GM21528 (cell line): ENCODE measurements around the gene MED13L.

ENCODE experiments used
- ATAC-seq: cut with Tn5 transposase; IDR thresholded peaks from one replicate; pipeline ENCODE4 v1.9.1; 2021; ENCODE audit warnings: mild to moderate bottlenecking, moderate library complexity; ENCODE audit not compliant: unreplicated experiment, low FRiP score

Gene MED13L

DNA sequence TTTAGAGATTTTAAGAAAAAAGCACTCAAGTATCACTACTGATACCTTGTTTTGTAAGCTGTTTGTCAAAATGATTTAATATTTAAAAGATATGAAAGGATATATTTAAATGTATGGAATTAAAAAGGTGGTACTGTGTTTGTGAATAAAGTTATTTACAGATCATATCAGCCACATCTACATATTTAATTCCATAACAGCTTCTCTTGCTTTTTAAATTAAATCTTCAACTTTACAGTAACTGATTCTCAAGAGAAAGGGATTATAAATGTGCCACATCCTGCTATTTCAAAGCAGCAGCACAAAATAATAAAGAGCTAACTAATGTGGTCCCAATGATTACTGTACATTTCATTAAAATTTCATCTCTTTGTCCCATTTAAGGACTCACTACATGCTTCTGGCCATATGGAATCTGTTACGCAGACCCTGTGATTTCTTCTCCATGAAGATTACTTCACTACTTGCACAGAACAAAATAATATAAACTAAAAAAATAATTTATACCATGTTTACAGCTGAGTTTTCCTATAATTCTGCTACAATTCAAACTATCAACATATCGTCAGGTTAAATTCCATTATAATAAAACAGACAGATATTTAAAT, 117.8 kb downstream of the MED13L start:
- no peak for ATAC-seq

DNA sequence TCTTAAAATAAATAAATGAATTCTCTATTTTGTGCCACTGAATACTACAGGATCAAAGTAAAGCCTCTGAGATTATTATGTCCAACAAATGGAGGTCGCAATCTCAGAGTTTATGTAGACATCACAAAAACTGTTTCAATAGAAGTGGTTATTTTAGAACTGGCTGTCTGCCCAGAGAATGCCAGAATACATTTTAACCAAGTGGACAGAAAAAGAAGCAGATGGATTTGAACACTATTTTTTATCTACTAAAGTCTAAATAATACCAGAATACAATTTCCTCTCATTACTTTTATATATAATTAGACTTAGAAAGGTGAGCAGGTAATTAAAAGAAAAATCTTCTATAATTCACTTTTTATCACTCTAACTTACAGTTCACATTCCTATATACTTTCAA, 118.3 kb downstream of the MED13L start:
- ATAC-seq, result no peak

DNA sequence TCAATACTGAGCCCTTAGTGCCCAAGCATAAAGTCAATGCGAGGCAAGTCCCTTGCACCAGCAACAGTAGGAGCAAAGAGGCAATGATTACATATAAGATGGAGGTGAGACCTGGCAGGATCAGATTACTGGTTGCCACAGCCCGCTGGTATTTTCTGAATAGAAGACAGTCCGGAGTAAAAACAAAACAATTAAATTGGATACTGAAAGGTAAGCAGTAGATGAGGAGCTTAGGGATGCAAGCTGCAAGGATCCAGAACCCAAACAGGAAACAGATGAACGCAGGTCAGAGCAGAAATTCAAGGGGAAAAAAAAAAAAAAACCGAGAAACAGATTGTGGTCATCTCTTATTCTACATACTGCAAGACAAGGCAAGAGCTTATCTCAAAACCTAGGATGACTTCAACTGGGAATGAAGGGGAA, 119.6 kb downstream of the MED13L start:
- no peak for ATAC-seq

DNA sequence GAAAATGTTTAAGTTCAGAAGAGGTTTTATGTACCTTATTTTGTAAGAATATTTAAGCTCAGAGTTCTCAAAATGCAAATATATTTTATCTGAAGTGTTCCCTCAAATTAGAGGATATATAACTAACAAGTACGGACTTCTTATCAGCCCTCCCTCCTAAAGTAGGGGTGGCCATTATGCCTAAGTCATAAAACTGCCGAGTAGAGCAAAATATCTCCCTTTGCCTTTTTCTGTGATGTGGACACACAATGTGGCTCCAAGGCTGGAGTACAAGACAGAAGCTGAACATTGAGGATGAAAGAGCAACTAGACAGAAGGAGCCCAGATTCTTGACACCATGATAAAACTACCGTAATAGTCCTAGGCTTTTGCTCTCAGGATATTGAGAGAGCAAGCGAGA, 120.9 kb downstream of the MED13L start:
- no peak for ATAC-seq

- ATAC-seq, result no peak
These were observed 122.1 kb downstream of the MED13L start for GRCh38 chr12:116155383-116155782.

DNA sequence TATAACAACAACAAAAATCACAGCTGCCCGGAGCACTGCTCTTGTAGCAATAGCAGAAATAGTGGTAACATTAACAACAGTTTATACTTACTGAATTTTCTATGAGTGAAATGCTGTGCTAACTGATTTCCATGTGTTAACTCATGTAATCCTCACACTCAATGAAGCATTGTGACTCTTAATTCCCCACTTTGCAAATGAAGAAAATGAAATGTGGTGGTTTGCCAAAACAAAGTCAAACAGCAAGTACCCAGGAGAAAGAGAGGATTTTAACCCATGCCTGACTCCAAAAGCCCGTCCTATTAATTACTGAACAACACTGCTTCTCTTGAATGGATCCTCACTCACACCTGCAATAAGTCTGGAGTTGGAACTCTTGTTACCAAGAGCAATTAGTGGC, 123.5 kb downstream of the MED13L start:
- no peak for ATAC-seq

GRCh38 chr12:116153113-116153512, 124.4 kb downstream of the MED13L start:
- ATAC-seq, result no peak

DNA sequence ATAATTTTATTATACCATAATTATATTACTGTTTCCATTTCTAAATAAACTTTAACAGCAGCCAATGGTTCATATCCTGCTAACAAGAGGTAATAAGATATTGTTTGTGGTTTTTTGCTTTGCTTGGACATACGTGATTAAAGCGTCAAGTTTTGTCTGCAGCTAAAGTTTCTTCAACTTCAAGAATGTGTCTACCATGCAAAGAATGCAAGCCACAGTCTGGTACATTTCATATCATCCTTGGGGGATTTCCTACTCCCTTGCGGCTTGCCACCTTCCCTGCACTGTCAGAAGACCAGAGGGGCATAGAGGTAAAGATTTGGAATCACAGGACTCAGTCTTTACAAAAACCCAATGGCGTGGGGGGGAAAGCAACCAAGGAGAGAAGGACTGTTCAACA, 125.2 kb downstream of the MED13L start:
- no peak for ATAC-seq

- no peak for ATAC-seq
These were observed 127.0 kb downstream of the MED13L start for GRCh38 chr12:116150452-116150851.

DNA sequence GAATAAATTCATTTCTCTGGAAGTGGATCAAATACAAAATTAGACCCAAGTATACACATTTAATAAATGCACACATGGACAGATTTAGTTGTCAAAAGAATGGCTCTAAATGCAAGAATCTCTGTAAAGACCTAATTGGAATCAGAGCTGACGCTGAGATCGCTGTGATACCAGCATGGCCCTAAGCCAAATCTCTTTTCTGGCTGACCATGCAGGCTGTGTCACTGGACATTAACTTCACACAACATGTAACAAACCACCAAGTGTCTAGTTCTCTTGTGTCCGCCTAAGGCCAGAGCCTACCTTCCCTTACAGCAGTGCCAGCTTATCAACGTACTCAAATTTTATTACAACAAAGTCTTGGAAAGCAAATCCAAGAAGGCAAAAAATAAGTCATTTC, 127.5 kb downstream of the MED13L start:
- no peak for ATAC-seq

DNA sequence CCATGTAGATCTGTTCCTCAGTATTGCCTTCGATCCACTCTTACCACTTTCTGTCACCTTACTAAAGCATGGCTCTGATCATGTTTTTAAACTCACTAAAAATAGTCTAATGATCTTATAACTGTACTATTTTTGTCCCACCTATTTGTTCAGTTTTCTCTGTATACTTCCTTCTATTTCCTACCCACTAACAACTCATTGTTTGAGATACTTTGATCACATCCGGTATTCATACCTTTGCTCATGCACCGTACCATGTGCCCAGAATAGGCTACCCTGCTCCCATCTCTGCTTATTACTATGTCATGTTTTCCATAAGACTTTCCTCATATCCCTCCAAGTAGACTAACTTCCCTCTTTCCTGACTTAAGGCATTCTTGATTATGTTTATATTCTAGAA, 128.6 kb downstream of the MED13L start:
- no peak for ATAC-seq

DNA sequence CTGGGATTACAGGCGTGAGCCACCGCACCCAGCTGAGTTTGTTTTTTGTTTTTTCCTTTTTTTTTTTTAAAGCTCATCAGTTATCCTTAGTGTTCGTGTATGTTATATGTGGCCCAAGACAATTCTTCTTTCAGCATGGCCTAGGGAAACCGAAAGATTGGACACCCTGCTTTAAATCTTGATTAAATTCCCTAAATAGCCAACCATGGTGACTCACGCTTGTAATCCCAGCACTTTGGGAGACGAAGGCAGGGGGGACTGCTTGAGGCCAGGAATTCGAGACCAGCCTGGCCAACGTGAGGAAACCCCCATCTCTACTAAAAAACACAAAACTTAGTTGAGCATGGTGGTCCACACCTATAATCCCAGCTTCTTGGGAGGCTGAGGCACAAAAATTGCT, 131.1 kb downstream of the MED13L start:
- no peak for ATAC-seq

DNA sequence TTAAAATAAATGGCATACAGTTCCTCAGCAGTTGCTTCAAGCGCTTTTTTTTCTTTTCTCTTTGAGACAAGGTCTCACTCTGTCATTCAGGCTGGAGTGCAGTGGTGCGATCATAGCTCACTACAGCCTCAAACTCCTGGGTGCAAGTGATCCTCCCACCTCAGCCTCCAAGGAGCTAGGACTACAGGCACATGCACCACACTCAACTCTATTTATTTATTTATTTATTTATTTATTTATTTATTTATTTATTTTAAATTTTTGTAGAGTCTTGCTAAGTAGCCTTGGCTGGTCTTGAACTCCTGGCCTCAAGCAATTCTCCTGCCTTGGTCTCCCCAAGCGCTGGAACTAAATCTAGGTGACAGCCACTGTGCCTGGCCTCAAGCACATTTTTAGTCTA, 132.0 kb downstream of the MED13L start:
- ATAC-seq, result no peak

GRCh38 chr12:116144384-116144783, 133.1 kb downstream of the MED13L start:
- no peak for ATAC-seq

DNA sequence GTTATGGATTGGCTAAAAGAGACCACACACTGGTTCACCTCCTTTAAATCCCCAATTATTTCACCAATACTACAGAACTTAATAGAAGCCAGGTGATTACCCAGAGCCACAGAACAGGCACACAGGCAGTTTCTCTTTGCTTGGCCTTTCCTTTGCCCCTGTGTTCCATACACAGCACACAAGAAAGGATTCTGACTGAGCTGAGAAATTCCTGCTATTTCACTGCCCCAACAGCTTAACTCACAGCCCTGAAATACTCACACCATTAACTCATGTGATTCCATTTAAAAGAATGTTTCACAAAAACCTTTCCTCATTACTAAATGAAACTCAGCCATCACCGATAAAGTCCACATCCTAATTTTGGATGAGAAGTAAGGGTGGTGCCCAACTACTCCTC, 133.6 kb downstream of the MED13L start:
- no peak for ATAC-seq

- ATAC-seq, result no peak
These were observed 134.3 kb downstream of the MED13L start for GRCh38 chr12:116142936-116143898.

- ATAC-seq, result no peak
These were observed 135.7 kb downstream of the MED13L start for GRCh38 chr12:116141833-116142162.

DNA sequence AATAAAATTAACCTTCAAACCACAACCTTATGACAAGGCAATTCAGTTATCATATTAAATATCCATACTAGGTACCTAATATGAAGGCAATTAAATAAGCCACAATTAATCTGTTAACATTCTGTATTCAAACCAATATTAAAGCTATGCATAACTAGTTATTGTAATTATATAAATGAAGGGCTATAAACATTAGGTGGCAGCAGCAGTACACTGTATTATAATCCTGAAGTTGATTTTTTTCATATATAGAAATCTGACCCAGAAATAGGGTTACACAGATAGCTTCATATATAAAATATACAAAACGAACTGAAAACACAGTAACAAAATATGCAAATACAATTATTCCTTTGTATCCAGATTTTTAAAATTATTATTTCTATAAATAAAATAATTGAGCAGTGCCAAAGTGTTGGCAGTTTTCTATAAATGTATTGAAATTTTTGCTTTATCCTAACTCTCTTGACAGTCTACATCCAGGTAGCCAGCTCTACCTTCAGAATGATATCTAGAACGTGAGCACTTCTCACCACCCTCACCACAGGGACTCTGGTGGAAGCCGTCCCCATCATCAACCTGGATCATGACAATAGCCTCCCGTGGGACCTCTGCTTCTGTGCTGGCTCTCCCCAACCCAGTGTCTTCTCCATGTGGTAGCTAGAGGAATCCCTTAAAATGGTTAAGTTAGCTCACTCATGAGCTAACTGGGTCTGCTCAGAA, 136.2 kb downstream of the MED13L start:
- ATAC-seq, result no peak

GRCh38 chr12:116140529-116140928, 137.0 kb downstream of the MED13L start:
- no peak for ATAC-seq

- no peak for ATAC-seq
These were observed 138.7 kb downstream of the MED13L start for GRCh38 chr12:116138781-116139180.

DNA sequence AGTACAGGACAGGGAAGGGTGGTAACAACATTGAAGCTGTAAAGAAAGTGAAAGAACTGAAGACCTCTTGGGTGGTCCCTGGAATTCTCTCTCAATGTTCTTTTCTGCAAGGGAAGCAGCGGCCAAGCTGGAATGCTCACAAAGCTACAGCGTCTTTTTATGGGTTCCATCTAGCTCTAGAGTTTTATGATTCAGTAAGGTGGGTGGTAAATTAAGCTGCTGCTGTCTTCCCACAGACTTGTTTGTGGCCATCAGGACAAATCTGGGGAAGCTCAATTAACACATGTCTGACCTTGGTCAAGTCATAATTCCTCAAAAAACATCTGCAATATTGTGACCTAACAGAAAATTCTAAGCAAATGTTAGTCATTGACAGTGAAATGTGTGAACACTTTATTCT, 139.1 kb downstream of the MED13L start:
- no peak for ATAC-seq
